Activated CD4-positive, CD25-positive, alpha-beta regulatory T cell treated with anti-CD3 and anti-CD28 coated beads, Interleukin-2, amount 50 U/mL, for 24 hours (primary cell): ENCODE results near the gene XIAP.
"Not testable (repeated sequence)": the region's sequence is repeated elsewhere in the genome, so short reads cannot be mapped to it uniquely, and the experiment has no call there.

Experiments
- ATAC-seq, 2 donors: fragments of 150-1000 bp; cut with Tn5 transposase; one replicate each; pipeline ENCODE4 v1.10.0; 2021; ENCODE audit warnings: mild to moderate bottlenecking in 1 of 2, moderate library complexity in 1 of 2

XIAP gene

GRCh38 chrX:123859846-123860838 lies at the start of gene XIAP:
Gene XIAP, plus strand, starts transcription at chrX:123860053. Its CDS starts 25,610 bp downstream, at chrX:123885663.
- ATAC-seq, result peak; percentile 78

- ATAC-seq, result no peak
Measured at GRCh38 chrX:123814343-123814742, 45.5 kb upstream of the XIAP start.

DNA sequence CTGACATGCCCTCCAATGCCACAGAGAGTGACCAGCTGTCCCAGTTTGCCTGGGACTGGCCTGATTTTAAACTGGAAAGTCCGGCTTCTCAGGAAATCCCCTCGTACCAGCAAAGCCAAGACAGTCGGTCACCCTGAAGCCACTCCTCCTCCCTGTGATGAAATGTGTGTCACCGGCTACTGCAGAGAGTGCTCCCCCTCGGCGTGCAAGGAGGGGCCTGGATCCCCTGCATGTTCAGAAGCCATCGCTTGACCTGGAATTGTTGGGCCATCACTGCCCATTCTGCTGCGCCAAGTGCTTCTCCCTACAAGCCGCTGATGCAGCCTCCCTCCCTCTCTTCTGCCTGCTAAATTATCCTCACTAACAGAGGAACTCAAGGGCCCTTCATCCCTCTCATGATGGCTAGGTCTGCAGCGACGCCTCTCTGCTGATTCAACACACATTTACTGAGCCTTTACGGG lies 44.9 kb upstream of the XIAP start:
- ATAC-seq, result not testable (repeated sequence)

GRCh38 chrX:123817288-123817894 lies 42.5 kb upstream of the XIAP start:
- no peak for ATAC-seq

- ATAC-seq, result no peak
Measured at GRCh38 chrX:123818243-123818642, 41.6 kb upstream of the XIAP start.

DNA sequence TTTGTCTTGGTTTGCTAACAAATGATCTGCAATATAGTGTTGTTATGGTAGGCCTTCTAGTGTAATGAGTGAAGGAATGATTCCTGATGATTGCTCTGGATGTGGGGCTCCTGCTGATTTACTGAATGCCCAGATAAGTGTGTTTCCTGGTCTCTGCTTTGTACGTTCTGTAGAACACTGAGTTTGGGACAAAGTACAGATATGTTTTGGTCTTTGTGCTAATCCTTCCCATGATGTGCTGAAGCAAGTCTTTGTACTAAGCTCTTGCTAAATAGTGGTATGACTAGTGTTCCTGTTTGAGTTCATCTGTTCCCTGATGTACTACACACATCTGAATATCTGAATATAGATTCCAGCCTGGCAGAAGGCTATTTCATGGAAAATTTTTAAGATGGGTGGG lies 36.9 kb upstream of the XIAP start:
- no peak for ATAC-seq

- ATAC-seq, result peak in 1 of 2 donors; percentile 33
Measured at GRCh38 chrX:123830309-123830708, 29.5 kb upstream of the XIAP start.

DNA sequence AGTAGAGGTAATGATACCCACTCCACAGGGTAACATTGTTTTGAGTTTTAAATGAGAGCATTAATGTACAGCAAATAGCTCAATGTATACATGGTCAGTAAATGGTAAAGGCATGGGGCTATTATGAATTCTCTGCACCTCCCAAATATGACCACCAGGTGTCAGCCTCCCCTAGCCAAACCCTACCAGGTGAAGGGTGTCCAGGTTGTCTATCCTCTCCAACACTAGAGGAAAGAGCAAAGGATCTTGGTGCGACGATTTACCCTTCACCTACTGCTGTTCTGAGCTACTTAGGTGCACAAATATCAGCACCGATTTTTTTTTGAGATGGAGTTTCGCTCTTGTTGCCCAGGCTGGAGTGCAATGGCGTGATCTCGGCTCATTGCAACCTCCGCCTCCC lies 26.5 kb upstream of the XIAP start:
- peak; percentile 46 to 80 for ATAC-seq

GRCh38 chrX:123834116-123834515 lies 25.7 kb upstream of the XIAP start:
- ATAC-seq, result no peak

- ATAC-seq, result peak; percentile 80 to 95
Measured at GRCh38 chrX:123835661-123836371, 24.0 kb upstream of the XIAP start.

- ATAC-seq, result not testable (repeated sequence)
Measured at GRCh38 chrX:123845129-123845528, 14.7 kb upstream of the XIAP start.

DNA sequence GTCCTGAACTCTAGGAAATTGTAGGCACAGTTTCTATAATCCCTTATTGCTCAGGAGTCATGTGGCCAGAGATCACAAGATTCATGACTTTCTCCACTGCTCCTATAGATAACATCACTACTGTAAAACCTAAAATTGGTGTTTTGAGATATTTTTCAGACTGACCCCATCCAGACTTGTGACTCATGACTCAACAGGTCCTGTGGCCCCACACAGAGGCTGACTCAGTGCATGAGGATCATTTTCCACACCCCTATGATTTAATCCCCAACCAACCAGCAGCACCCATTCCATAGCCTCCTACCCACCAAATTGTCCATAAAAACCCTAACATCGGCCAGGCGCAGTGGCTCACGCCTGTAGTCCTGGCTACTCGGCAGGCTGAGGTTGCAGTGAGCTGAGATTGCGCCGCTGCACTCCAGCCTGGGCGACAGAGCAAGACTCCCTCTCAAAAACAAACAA lies 13.2 kb upstream of the XIAP start:
- ATAC-seq, result no peak

GRCh38 chrX:123847056-123847455 lies 12.8 kb upstream of the XIAP start:
- ATAC-seq, result no peak

- ATAC-seq, result no peak
Measured at GRCh38 chrX:123849096-123849495, 10.8 kb upstream of the XIAP start.

- not testable (repeated sequence) for ATAC-seq
Measured at GRCh38 chrX:123849906-123850305, 9.9 kb upstream of the XIAP start.

- no peak for ATAC-seq
Measured at GRCh38 chrX:123851079-123851478, 8.8 kb upstream of the XIAP start.

GRCh38 chrX:123854329-123854728 lies 5.5 kb upstream of the XIAP start:
- no peak for ATAC-seq

- peak in 1 of 2 donors; percentile 33 for ATAC-seq
Measured at GRCh38 chrX:123859409-123859845, 426 bp upstream of the XIAP start.

DNA sequence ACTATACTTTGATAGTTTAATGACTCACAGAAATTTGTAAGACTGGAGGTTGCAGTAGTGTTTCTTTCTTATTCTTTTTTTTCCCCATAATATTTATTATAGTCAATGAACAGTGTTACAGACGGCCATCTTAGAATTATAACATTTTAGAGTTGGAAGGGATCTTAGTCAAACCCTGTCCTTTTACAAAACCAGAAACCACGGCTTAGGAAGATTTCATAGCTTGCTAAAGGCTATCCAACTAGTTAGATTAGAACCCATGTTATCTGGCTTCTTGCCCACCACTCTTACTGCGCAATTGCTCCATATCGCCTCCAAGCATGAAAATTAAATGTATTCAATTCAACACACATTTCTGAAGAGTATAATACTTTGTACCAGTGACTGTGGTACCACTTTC lies 1.1 kb downstream of the XIAP start:
- peak; percentile 15 to 17 for ATAC-seq

GRCh38 chrX:123869488-123869887 lies 9.6 kb downstream of the XIAP start:
- ATAC-seq, result peak; percentile 95 to 97

GRCh38 chrX:123871309-123871708 lies 11.5 kb downstream of the XIAP start:
- ATAC-seq, result peak in 1 of 2 donors; percentile 24

GRCh38 chrX:123873956-123874355 lies 14.1 kb downstream of the XIAP start:
- ATAC-seq, result no peak

GRCh38 chrX:123876177-123876576 lies 16.3 kb downstream of the XIAP start:
- ATAC-seq, result no peak
